ENCODE results near the gene PDE1A.

DNA sequence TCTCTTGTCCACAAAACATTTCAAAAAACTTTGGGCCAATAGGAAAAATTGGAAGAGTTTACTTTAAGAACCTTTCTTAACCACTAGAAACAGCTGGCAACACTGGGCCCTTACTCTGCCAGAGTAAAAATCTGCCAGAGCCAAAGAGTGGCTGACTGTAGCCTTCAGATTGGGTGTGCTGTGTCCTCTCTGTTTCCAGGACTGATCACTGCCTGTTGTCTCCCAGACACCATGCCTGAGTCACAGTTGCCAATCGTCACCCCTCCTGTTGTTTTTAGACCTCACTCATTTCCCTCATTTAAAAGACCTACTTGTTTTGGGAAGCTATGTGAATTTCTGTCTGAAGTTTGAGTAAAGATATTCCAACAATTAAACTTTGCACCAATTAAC is 282.1 kb downstream of the PDE1A start:
- TF ChIP-seq, protein P1, sequence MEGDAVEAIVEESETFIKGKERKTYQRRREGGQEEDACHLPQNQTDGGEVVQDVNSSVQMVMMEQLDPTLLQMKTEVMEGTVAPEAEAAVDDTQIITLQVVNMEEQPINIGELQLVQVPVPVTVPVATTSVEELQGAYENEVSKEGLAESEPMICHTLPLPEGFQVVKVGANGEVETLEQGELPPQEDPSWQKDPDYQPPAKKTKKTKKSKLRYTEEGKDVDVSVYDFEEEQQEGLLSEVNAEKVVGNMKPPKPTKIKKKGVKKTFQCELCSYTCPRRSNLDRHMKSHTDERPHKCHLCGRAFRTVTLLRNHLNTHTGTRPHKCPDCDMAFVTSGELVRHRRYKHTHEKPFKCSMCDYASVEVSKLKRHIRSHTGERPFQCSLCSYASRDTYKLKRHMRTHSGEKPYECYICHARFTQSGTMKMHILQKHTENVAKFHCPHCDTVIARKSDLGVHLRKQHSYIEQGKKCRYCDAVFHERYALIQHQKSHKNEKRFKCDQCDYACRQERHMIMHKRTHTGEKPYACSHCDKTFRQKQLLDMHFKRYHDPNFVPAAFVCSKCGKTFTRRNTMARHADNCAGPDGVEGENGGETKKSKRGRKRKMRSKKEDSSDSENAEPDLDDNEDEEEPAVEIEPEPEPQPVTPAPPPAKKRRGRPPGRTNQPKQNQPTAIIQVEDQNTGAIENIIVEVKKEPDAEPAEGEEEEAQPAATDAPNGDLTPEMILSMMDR (IDR thresholded peaks at IDR 0.05) = no peak
- TF ChIP-seq POLR2A (IDR thresholded peaks at IDR 0.05) = no peak

Measured in prostate gland (tissue), 2 donors.